PC-3 (cell line): Measurements from ENCODE around the gene INMT. TPM values are rescaled to one million over a fixed set of nuclear protein-coding genes. Genes with fewer than 3 reads are reported as not detected.

Experiments
- ATAC-seq: fragments of 200-7000 bp; cut with Tn5 transposase; 2 replicates; pipeline ENCODE4 v1.9.1; 2020; ENCODE audit warnings: mild to moderate bottlenecking, moderate library complexity
- BruUV-seq: library from RNA; stranded (reverse); fragments of 400-500 nt; replicated peaks from 2 replicates; lab custom pipeline; 2021; lab: Mats Ljungman, UMichigan
- CTCF ChIA-PET: fragments of 300-600 bp; sonication (Branson Sonifier 250); formaldehyde crosslinking; loops from one replicate; lab custom pipeline; 2022; ENCODE audit warnings: antibody characterized with exemption; lab: Charles Lee
- POLR2A ChIA-PET: fragments of 300-600 bp; sonication (Branson Sonifier 250); formaldehyde crosslinking; loops from one replicate; lab custom pipeline; 2022; ENCODE audit warnings: antibody characterized with exemption; ENCODE audit not compliant: unreplicated experiment; lab: Charles Lee
- DNase-seq: peaks from one replicate; pipeline ENCODE4 v3.0.0-alpha.2; 2015
- H2AFZ ChIP-seq: fragments of 300-600 bp; sonication (generic); 2 replicates; pipeline ENCODE4 v1.6.0; 2016; ENCODE audit warnings: antibody characterized with exemption, low read length
- H3F3A ChIP-seq: fragments of 300-600 bp; sonication (generic); one replicate; pipeline ENCODE4 v1.6.0; 2017; ENCODE audit warnings: antibody characterized with exemption, low read length, control low read depth, mild to moderate bottlenecking; ENCODE audit not compliant: unreplicated experiment
- H3K27ac ChIP-seq: fragments of 300-600 bp; sonication (generic); 2 replicates; pipeline ENCODE4 v1.5.1; 2016; ENCODE audit warnings: mild to moderate bottlenecking, low read length
- H3K27me3 ChIP-seq: fragments of 300-600 bp; sonication (generic); 2 replicates; pipeline ENCODE4 v1.6.1; 2016; ENCODE audit warnings: low read length, mixed read lengths
- H3K36me3 ChIP-seq: fragments of 300-600 bp; sonication (generic); 2 replicates; pipeline ENCODE4 v1.6.1; 2016; ENCODE audit warnings: low read depth, mixed run types, low read length, mixed read lengths
- H3K4me1 ChIP-seq: fragments of 300-600 bp; sonication (generic); 2 replicates; pipeline ENCODE4 v1.5.1; 2016; ENCODE audit warnings: low read length; ENCODE audit not compliant: insufficient read depth
- H3K4me2 ChIP-seq: fragments of 300-600 bp; sonication (generic); 2 replicates; pipeline ENCODE4 v1.6.0; 2016; ENCODE audit warnings: low read length
- H3K4me3 ChIP-seq: fragments of 300-600 bp; sonication (generic); 2 replicates; pipeline ENCODE4 v1.5.1; 2016; ENCODE audit warnings: mild to moderate bottlenecking, low read length, mixed read lengths
- H3K79me2 ChIP-seq: fragments of 300-600 bp; sonication (generic); 2 replicates; pipeline ENCODE4 v1.6.1; 2017; ENCODE audit warnings: low read length, mixed read lengths
- H3K9ac ChIP-seq: fragments of 300-600 bp; sonication (generic); 2 replicates; pipeline ENCODE4 v1.6.0; 2016; ENCODE audit warnings: mild to moderate bottlenecking, low read length
- H3K9me2 ChIP-seq: fragments of 300-600 bp; sonication (generic); replicated peaks from 2 replicates; pipeline ENCODE4 v1.6.1; 2016; ENCODE audit warnings: mixed run types, low read length, mixed read lengths
- H3K9me3 ChIP-seq: fragments of 300-600 bp; sonication (generic); 2 replicates; pipeline ENCODE4 v1.6.1; 2016; ENCODE audit warnings: low read length, mixed read lengths
- H4K20me1 ChIP-seq: fragments of 300-600 bp; sonication (generic); 2 replicates; pipeline ENCODE4 v1.6.1; 2016; ENCODE audit warnings: low read length, mixed read lengths
- CTCF ChIP-seq: fragments of 300-600 bp; sonication (generic); conservative IDR thresholded peaks from 2 replicates; pipeline ENCODE4 v1.5.1; 2017; ENCODE audit warnings: antibody characterized with exemption, low read depth, mild to moderate bottlenecking, low read length
- EZH2 ChIP-seq: fragments of 300-600 bp; sonication (generic); IDR thresholded peaks from one replicate; pipeline ENCODE4 v1.6.1; 2017; ENCODE audit warnings: antibody characterized with exemption, mild to moderate bottlenecking, low read length; ENCODE audit not compliant: unreplicated experiment
- EZH2phosphoT487 ChIP-seq: fragments of 300-600 bp; sonication (generic); IDR thresholded peaks from 2 replicates; pipeline ENCODE4 v1.6.1; 2018; ENCODE audit warnings: mild to moderate bottlenecking, antibody characterized with exemption, low read length, borderline replicate concordance
- intact Hi-C: fragments of 100-400 bp; cut with micrococcal nuclease; formaldehyde crosslinking; loops from 2 replicates; pipeline ENCODE4 v1.9.0; 2023
- total RNA-seq: library from RNA; depleted of rRNA; stranded (reverse); fragments of >200 nt; gene quantifications from 2 replicates; pipeline ENCODE4 v1.2.3, GENCODE V29; 2014

Gene INMT
- total RNA-seq, 1 experiment from 2014 or later: not detected

GRCh38 chr7:30790356-30790755 is 38.4 kb downstream of the INMT start:
- ATAC-seq (no peak), DNase-seq (no peak)
- POLR2A ChIA-PET: no interaction called here
- peaks cover 19% of the 10 kb centered on the region for H3K4me1 ChIP-seq
- H3K27me3 ChIP-seq: no peaks in the 10 kb centered on the region
- no TSS peak for BruUV-seq
- no peaks in the 10 kb centered on the region for H3K9me3 ChIP-seq
- intact Hi-C loops: no loop called here
- no peak overlapping the region for H3K4me3 ChIP-seq
- no peaks in the 10 kb centered on the region for H4K20me1 ChIP-seq
- TF ChIP-seq CTCF (no peak), EZH2 (no peak), EZH2phosphoT487 (no peak)
- no peak overlapping the region for H3K4me2 ChIP-seq
- no peaks in the 10 kb centered on the region for H3F3A ChIP-seq
- no peak overlapping the region for H2AFZ ChIP-seq
- no peaks in the 10 kb centered on the region for H3K36me3 ChIP-seq
- H3K27ac ChIP-seq: no peak overlapping the region
- no peak overlapping the region for H3K9ac ChIP-seq
- no peaks in the 10 kb centered on the region for H3K9me2 ChIP-seq
- no peaks in the 10 kb centered on the region for H3K79me2 ChIP-seq
- CTCF ChIA-PET: interaction anchor here (0.6 kb wide), 1 partner anchor 18 kb away, joined by 3 read pairs; no protein-coding TSS in a partner anchor

GRCh38 chr7:30791114-30791513 is 39.2 kb downstream of the INMT start:
- ChIA-PET CTCF (interaction anchor here (0.6 kb wide), 1 partner anchor 18 kb away, joined by 3 read pairs; no protein-coding TSS in a partner anchor), POLR2A (interaction anchor here (0.6 kb wide), 1 partner anchor 1165 kb away, joined by 3 read pairs; no protein-coding TSS in a partner anchor)
- no peak overlapping the region for H2AFZ ChIP-seq
- no peaks in the 10 kb centered on the region for H3K36me3 ChIP-seq
- H3K9me3 ChIP-seq: no peaks in the 10 kb centered on the region
- peaks cover 27% of the 10 kb centered on the region for H3K4me1 ChIP-seq
- BruUV-seq: no TSS peak
- H3K79me2 ChIP-seq: no peaks in the 10 kb centered on the region
- no peaks in the 10 kb centered on the region for H3F3A ChIP-seq
- no peak for DNase-seq
- no peak overlapping the region for H3K4me3 ChIP-seq
- H4K20me1 ChIP-seq: no peaks in the 10 kb centered on the region
- no peaks in the 10 kb centered on the region for H3K27me3 ChIP-seq
- H3K9ac ChIP-seq: no peak overlapping the region
- H3K27ac ChIP-seq: no peak overlapping the region
- no peak for ATAC-seq
- TF ChIP-seq EZH2phosphoT487 (no peak), EZH2 (no peak), CTCF (no peak)
- intact Hi-C loops: no loop called here
- H3K9me2 ChIP-seq: no peaks in the 10 kb centered on the region
- no peak overlapping the region for H3K4me2 ChIP-seq

GRCh38 chr7:30795161-30795948 is 43.4 kb downstream of the INMT start:
- Histone ChIP-seq H3F3A (no peaks in the 10 kb centered on the region), H3K4me1 (peaks cover 42% of the 10 kb centered on the region), H3K79me2 (no peaks in the 10 kb centered on the region), H3K27me3 (no peaks in the 10 kb centered on the region), H3K9ac (no peak overlapping the region), H2AFZ (no peak overlapping the region), H3K27ac (0 out of 2 replicates have a peak overlapping the region, but pooled peaks have one; percentile 6), H3K9me3 (no peaks in the 10 kb centered on the region), H3K4me3 (no peak overlapping the region), H3K9me2 (no peaks in the 10 kb centered on the region), H3K36me3 (no peaks in the 10 kb centered on the region), H3K4me2 (peak overlapping the region; percentile 28; the same call in 1 of the 2 replicates), H4K20me1 (no peaks in the 10 kb centered on the region)
- POLR2A ChIA-PET: interaction anchor here (0.5 to 0.6 kb wide), 2 partner anchors 58 to 120 kb away, joined by 5 to 7 read pairs; no protein-coding TSS in a partner anchor
- no TSS peak for BruUV-seq
- intact Hi-C loops: no loop called here
- TF ChIP-seq EZH2 (no peak), EZH2phosphoT487 (no peak), CTCF (no peak)
- CTCF ChIA-PET: interaction anchor here (0.6 kb wide), 1 partner anchor 183 kb away, joined by 4 read pairs; no protein-coding TSS in a partner anchor
- ATAC-seq: peak; percentile 9
- peak; percentile 69 for DNase-seq
